HEK293 (cell line): ENCODE measurements around the gene MSLN.
A peak's percentile ranks its signal among the peaks of the same experiment; 100 is the strongest.
"Not testable (repeated sequence)": the region's sequence is repeated elsewhere in the genome, so short reads cannot be mapped to it uniquely, and the experiment has no call there.

Source experiments
- CTCF ChIA-PET: fragments of 350-600 bp; formaldehyde crosslinking; extraction: SDS; loops from one replicate; lab custom pipeline; 2021; ENCODE audit warnings: antibody characterized with exemption; lab: Yijun Ruan, JAX
- POLR2A ChIA-PET: fragments of 300-600 bp; formaldehyde crosslinking; extraction: SDS; loops from one replicate; lab custom pipeline; 2020; ENCODE audit warnings: antibody characterized with exemption, inconsistent platforms; lab: Yijun Ruan, JAX
- H3K27ac ChIP-seq: fragments of 200-500 bp; sonication (Bioruptor generic); 2 replicates; pipeline ENCODE4 v1.5.1; 2014; ENCODE audit warnings: low read depth, low read length, control low read depth, inconsistent platforms; ENCODE audit errors: extremely low read depth
- H3K36me3 ChIP-seq, 2 experiments: fragments of 200-500 bp in 1 of 2; sonication (Bioruptor generic) in 1 of 2; 1 replicate in 1 of 2; 2 replicates in 1 of 2; pipeline ENCODE4 v1.5.1; 2014 to 2017; ENCODE audit warnings: inconsistent platforms in 2 of 2, low read length in 2 of 2; ENCODE audit not compliant: control insufficient read depth in 2 of 2, insufficient read depth in 1 of 2
- H3K4me1 ChIP-seq: fragments of 200-500 bp; sonication (Bioruptor generic); 2 replicates; pipeline ENCODE4 v1.5.1; 2014; ENCODE audit warnings: mild to moderate bottlenecking, low read length, inconsistent platforms; ENCODE audit not compliant: control insufficient read depth, insufficient read depth
- H3K4me3 ChIP-seq: 2 replicates; pipeline ENCODE4 v1.5.1; 2011; ENCODE audit warnings: low read depth, mild to moderate bottlenecking, control low read depth, low read length, moderate library complexity
- H3K9me3 ChIP-seq: fragments of 200-500 bp; sonication (Bioruptor generic); 2 replicates; pipeline ENCODE4 v1.5.1; 2014; ENCODE audit warnings: low read depth, low read length, inconsistent platforms; ENCODE audit not compliant: control insufficient read depth, insufficient read depth
- EGR2 ChIP-seq: fragments of 450-650 bp; formaldehyde crosslinking; IDR thresholded peaks from 2 replicates; pipeline ENCODE4 v1.5.1; 2016; ENCODE audit warnings: low read depth, missing biosample characterization, missing genetic modification characterization
- MEIS1 ChIP-seq: sonication (generic); formaldehyde crosslinking; IDR thresholded peaks from 2 replicates; pipeline ENCODE4 v1.8.1; 2022; ENCODE audit warnings: missing genetic modification reagents, mild to moderate bottlenecking, borderline replicate concordance
- SCRT1 ChIP-seq: fragments of 450-650 bp; formaldehyde crosslinking; IDR thresholded peaks from 2 replicates; pipeline ENCODE4 v1.5.1; 2016; ENCODE audit warnings: missing biosample characterization, missing genetic modification characterization, borderline replicate concordance
- ZEB2 ChIP-seq: fragments of 450-650 bp; formaldehyde crosslinking; IDR thresholded peaks from 2 replicates; pipeline ENCODE4 v1.5.1; 2016; ENCODE audit warnings: missing biosample characterization, missing genetic modification characterization
- ZFHX2 ChIP-seq: fragments of 450-650 bp; formaldehyde crosslinking; conservative IDR thresholded peaks from 2 replicates; pipeline ENCODE4 v1.5.1; 2016; ENCODE audit warnings: missing biosample characterization, missing genetic modification characterization
- ZNF155 ChIP-seq: fragments of 450-650 bp; formaldehyde crosslinking; IDR thresholded peaks from 2 replicates; pipeline ENCODE4 v1.5.1; 2016; ENCODE audit warnings: missing biosample characterization, missing genetic modification characterization
- ZNF521 ChIP-seq: fragments of 450-650 bp; formaldehyde crosslinking; IDR thresholded peaks from 2 replicates; pipeline ENCODE4 v1.5.1; 2017; ENCODE audit warnings: missing biosample characterization, mild to moderate bottlenecking, missing genetic modification characterization
- ZNF555 ChIP-seq: fragments of 450-650 bp; formaldehyde crosslinking; conservative IDR thresholded peaks from 2 replicates; pipeline ENCODE4 v1.5.1; 2017; ENCODE audit warnings: missing biosample characterization, mild to moderate bottlenecking, missing genetic modification characterization, inconsistent platforms
- ZNF701 ChIP-seq: fragments of 450-650 bp; formaldehyde crosslinking; IDR thresholded peaks from 2 replicates; pipeline ENCODE4 v1.5.1; 2016; ENCODE audit warnings: missing biosample characterization, missing genetic modification characterization
- ZNF707 ChIP-seq: fragments of 450-650 bp; formaldehyde crosslinking; IDR thresholded peaks from 2 replicates; pipeline ENCODE4 v1.5.1; 2016; ENCODE audit warnings: missing biosample characterization, missing genetic modification characterization
- ZNF776 ChIP-seq: fragments of 450-650 bp; formaldehyde crosslinking; IDR thresholded peaks from 2 replicates; pipeline ENCODE4 v1.5.0; 2017; ENCODE audit warnings: missing biosample characterization, missing genetic modification characterization, borderline replicate concordance
- TF ChIP-seq, protein P1 (sequence below): fragments of 450-650 bp; formaldehyde crosslinking; IDR thresholded peaks from 2 replicates; pipeline ENCODE4 v1.5.1; 2016; ENCODE audit warnings: missing biosample characterization, missing genetic modification characterization, borderline replicate concordance
- TF ChIP-seq, protein P2 (sequence below): fragments of 450-650 bp; formaldehyde crosslinking; IDR thresholded peaks from 2 replicates; pipeline ENCODE4 v1.5.1; 2016; ENCODE audit warnings: missing biosample characterization, missing genetic modification characterization

The MSLN gene

DNA sequence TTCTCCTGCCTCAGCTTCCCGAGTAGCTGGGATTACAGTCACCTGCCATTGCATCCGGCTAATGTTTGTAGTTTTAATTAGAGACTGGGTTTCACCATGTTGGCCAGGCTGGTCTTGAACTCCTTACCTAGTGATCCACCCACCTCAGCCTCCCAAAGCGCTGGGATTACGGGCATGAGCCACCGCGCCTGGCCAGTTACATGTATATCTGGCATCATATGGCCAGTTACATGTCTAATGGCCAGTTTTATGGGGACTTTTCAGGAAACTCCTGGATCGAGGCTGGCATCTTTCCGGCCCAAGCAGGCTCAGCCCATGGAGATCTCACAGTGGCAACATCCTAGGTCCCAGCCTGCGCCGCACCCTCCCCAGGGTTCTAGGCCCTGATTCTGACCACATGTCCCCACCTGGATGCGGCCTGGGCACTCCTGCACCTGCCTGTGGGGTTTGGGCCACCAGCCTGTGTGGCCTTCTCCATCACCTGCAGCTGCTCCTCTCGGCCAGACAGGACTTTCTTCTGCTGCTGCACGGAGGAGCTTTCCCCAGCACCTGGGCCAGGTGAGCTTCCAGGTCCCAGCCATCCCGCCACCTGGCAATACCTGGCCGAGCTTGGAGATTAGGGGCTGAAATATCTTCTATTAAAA is 18.4 kb upstream of the MSLN start:
- no peaks in the 10 kb centered on the region for H3K9me3 ChIP-seq
- H3K27ac ChIP-seq = no peak overlapping the region
- CTCF ChIA-PET = interaction anchor here (1.4 to 3.2 kb wide), 3 partner anchors 15 to 44 kb away, joined by 5 to 16 read pairs (median 12); no protein-coding TSS in a partner anchor
- POLR2A ChIA-PET = no interaction called here
- H3K4me1 ChIP-seq = 0 out of 2 replicates have a peak, but pooled peaks cover 2% of the 10 kb centered on the region
- H3K36me3 ChIP-seq = peaks cover 3 to 14% of the 10 kb centered on the region in 2 experiments; a peak in 2 of 3 replicates
- no peak overlapping the region for H3K4me3 ChIP-seq
- no peak for TF ChIP-seq ZNF555
- TF ChIP-seq ZEB2 (tag by site-specific recombination) = peak; percentile 50; the same call in 1 of the 2 replicates

DNA sequence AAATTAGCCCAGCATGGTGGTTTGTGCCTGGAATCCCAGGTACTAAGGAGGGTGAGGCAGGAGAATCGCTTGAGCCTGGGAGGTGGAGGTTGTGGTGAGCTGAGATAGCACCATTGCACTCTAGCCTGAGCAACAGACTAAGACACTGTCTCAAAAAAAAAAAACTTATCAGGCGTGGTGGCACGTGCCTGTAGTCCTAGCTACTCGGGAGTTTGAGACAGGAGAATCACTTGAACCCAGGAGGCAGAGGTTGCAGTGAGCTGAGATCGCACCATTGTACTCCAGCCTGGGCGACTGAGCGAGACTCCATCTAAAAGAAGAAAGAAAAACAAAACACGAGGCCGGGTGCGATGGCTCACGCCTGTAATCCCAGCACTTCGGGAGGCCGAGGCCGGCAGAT is 17.6 kb upstream of the MSLN start:
- H3K27ac ChIP-seq, H3K9me3 ChIP-seq, H3K4me3 ChIP-seq, POLR2A ChIA-PET, H3K4me1 ChIP-seq, H3K36me3 ChIP-seq: not testable (repeated sequence)
- CTCF ChIA-PET = interaction anchor here (0.9 to 3.8 kb wide), 4 partner anchors 24 to 42 kb away, joined by 3 to 11 read pairs (median 4); no protein-coding TSS in a partner anchor

DNA sequence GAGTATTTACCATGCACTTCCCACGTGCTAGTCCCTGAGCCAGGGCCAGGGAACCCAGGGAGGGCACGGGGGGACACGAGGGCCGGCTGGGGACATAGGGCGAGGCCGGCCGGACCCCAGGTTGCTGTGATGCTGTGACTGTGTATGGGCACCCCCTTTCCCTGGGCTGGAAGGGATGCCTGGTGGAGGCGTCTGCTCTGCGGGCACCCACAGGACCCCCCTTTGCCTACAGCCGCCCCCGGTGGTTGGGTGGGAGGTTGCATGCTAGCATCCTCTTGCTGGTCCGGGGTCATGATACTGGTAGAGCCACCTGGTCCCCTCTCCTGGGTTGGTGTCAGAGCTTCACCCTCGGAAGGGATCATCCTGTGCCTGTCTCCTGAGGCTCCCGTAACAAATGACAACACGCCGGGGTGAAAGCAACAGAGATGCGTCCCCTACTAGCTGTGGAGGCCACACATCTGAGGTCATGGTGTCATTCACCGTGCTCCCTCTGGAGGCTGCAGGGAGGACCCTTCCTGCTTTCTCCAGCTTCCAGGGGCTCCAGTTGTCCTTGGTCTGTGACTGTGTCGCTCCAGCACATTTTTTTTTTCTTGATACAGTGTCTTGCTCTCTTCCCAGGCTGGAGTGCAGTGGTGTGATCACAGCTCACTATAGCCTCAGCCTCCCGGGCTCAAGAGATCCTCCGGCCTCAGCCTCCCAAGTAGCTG is 16.6 kb upstream of the MSLN start:
- POLR2A ChIA-PET = no interaction called here
- TF ChIP-seq SCRT1 (tag by site-specific recombination) = no peak
- 0 out of 2 replicates have a peak, but pooled peaks have one; percentile 29 for TF ChIP-seq ZFHX2
- no peak for TF ChIP-seq MEIS1
- TF ChIP-seq ZNF701 = no peak
- TF ChIP-seq, protein P1, sequence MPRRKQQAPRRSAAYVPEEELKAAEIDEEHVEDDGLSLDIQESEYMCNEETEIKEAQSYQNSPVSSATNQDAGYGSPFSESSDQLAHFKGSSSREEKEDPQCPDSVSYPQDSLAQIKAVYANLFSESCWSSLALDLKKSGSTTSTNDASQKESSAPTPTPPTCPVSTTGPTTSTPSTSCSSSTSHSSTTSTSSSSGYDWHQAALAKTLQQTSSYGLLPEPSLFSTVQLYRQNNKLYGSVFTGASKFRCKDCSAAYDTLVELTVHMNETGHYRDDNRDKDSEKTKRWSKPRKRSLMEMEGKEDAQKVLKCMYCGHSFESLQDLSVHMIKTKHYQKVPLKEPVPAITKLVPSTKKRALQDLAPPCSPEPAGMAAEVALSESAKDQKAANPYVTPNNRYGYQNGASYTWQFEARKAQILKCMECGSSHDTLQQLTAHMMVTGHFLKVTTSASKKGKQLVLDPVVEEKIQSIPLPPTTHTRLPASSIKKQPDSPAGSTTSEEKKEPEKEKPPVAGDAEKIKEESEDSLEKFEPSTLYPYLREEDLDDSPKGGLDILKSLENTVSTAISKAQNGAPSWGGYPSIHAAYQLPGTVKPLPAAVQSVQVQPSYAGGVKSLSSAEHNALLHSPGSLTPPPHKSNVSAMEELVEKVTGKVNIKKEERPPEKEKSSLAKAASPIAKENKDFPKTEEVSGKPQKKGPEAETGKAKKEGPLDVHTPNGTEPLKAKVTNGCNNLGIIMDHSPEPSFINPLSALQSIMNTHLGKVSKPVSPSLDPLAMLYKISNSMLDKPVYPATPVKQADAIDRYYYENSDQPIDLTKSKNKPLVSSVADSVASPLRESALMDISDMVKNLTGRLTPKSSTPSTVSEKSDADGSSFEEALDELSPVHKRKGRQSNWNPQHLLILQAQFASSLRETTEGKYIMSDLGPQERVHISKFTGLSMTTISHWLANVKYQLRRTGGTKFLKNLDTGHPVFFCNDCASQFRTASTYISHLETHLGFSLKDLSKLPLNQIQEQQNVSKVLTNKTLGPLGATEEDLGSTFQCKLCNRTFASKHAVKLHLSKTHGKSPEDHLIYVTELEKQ (tag by site-specific recombination) = no peak
- TF ChIP-seq ZNF707 (tag by site-specific recombination) = no peak
- TF ChIP-seq ZNF776 (tag by site-specific recombination) = no peak
- TF ChIP-seq, protein P2, sequence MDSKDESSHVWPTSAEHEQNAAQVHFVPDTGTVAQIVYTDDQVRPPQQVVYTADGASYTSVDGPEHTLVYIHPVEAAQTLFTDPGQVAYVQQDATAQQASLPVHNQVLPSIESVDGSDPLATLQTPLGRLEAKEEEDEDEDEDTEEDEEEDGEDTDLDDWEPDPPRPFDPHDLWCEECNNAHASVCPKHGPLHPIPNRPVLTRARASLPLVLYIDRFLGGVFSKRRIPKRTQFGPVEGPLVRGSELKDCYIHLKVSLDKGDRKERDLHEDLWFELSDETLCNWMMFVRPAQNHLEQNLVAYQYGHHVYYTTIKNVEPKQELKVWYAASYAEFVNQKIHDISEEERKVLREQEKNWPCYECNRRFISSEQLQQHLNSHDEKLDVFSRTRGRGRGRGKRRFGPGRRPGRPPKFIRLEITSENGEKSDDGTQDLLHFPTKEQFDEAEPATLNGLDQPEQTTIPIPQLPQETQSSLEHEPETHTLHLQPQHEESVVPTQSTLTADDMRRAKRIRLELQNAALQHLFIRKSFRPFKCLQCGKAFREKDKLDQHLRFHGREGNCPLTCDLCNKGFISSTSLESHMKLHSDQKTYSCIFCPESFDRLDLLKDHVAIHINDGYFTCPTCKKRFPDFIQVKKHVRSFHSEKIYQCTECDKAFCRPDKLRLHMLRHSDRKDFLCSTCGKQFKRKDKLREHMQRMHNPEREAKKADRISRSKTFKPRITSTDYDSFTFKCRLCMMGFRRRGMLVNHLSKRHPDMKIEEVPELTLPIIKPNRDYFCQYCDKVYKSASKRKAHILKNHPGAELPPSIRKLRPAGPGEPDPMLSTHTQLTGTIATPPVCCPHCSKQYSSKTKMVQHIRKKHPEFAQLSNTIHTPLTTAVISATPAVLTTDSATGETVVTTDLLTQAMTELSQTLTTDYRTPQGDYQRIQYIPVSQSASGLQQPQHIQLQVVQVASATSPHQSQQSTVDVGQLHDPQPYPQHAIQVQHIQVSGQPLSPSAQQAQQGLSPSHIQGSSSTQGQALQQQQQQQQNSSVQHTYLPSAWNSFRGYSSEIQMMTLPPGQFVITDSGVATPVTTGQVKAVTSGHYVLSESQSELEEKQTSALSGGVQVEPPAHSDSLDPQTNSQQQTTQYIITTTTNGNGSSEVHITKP (tag by site-specific recombination) = peak; percentile 54; the same call in 1 of the 2 replicates
- no peak for TF ChIP-seq ZNF155 (tag by site-specific recombination)
- TF ChIP-seq EGR2 (tag by site-specific recombination) = peak; percentile 40
- TF ChIP-seq ZNF521 (tag by site-specific recombination) = no peak
- CTCF ChIA-PET = interaction anchor here (0.6 to 3.8 kb wide), 8 partner anchors 14 to 44 kb away, joined by 3 to 11 read pairs (median 3); partner anchors contain the start of genes CHTF18 and RPUSD1
- Histone ChIP-seq H3K36me3 (peaks cover 0 to 4% of the 10 kb centered on the region in 2 experiments; a peak in 2 of 3 replicates), H3K4me1 (0 out of 2 replicates have a peak, but pooled peaks cover 2% of the 10 kb centered on the region), H3K9me3 (no peaks in the 10 kb centered on the region), H3K27ac (no peak overlapping the region), H3K4me3 (no peak overlapping the region)
